BLaER1 (cell line): ENCODE measurements around the gene SERPINA1.
"Not testable (repeated sequence)": the region's sequence is repeated elsewhere in the genome, so short reads cannot be mapped to it uniquely, and the experiment has no call there.

Experiments
- H3K27ac ChIP-seq: shearing (Covaris generic); formaldehyde crosslinking; 2 replicates; pipeline ENCODE4 v1.8.1; 2022
- H3K27me3 ChIP-seq: shearing (Covaris generic); formaldehyde crosslinking; 2 replicates; pipeline ENCODE4 v1.8.1; 2022
- H3K36me3 ChIP-seq: shearing (Covaris generic); formaldehyde crosslinking; 2 replicates; pipeline ENCODE4 v1.8.1; 2022
- H3K4me1 ChIP-seq: shearing (Covaris generic); formaldehyde crosslinking; 2 replicates; pipeline ENCODE4 v1.8.1; 2022
- H3K4me2 ChIP-seq: shearing (Covaris generic); formaldehyde crosslinking; 2 replicates; pipeline ENCODE4 v1.8.1; 2022
- H3K4me3 ChIP-seq: shearing (Covaris generic); formaldehyde crosslinking; 2 replicates; pipeline ENCODE4 v1.8.1; 2022
- H3K9ac ChIP-seq: shearing (Covaris generic); formaldehyde crosslinking; 2 replicates; pipeline ENCODE4 v1.8.1; 2022
- H3K9me3 ChIP-seq: shearing (Covaris generic); formaldehyde crosslinking; 2 replicates; pipeline ENCODE4 v1.8.1; 2022
- H4K20me1 ChIP-seq: shearing (Covaris generic); formaldehyde crosslinking; 2 replicates; pipeline ENCODE4 v1.8.1; 2022
- Cebpa-rat ChIP-seq: shearing (Covaris generic); IDR thresholded peaks from 2 replicates; pipeline ENCODE4 v1.8.1; 2022

SERPINA1 gene

GRCh38 chr14:94377866-94378470 lies 10.4 kb downstream of the SERPINA1 start:
- H3K4me3 ChIP-seq, result no peak overlapping the region
- H3K4me2 ChIP-seq, result no peak overlapping the region
- no peaks in the 10 kb centered on the region for H3K27me3 ChIP-seq
- no peaks in the 10 kb centered on the region for H4K20me1 ChIP-seq
- no peak overlapping the region for H3K9ac ChIP-seq
- no peaks in the 10 kb centered on the region for H3K9me3 ChIP-seq
- no peak for TF ChIP-seq Cebpa-rat
- no peak overlapping the region for H3K27ac ChIP-seq
- H3K4me1 ChIP-seq, result peaks cover 7% of the 10 kb centered on the region
- no peaks in the 10 kb centered on the region for H3K36me3 ChIP-seq

GRCh38 chr14:94376976-94377865 lies 11.2 kb downstream of the SERPINA1 start:
- no peaks in the 10 kb centered on the region for H4K20me1 ChIP-seq
- H3K4me1 ChIP-seq, result peaks cover 7% of the 10 kb centered on the region
- H3K4me2 ChIP-seq, result no peak overlapping the region
- H3K4me3 ChIP-seq, result no peak overlapping the region
- no peak for TF ChIP-seq Cebpa-rat
- H3K9ac ChIP-seq, result no peak overlapping the region
- H3K27ac ChIP-seq, result no peak overlapping the region
- H3K9me3 ChIP-seq, result no peaks in the 10 kb centered on the region
- H3K36me3 ChIP-seq, result no peaks in the 10 kb centered on the region
- H3K27me3 ChIP-seq, result no peaks in the 10 kb centered on the region

GRCh38 chr14:94376108-94376975 lies 12.1 kb downstream of the SERPINA1 start:
- no peaks in the 10 kb centered on the region for H4K20me1 ChIP-seq
- H3K36me3 ChIP-seq, result no peaks in the 10 kb centered on the region
- H3K27me3 ChIP-seq, result no peaks in the 10 kb centered on the region
- peak overlapping the region; percentile 12; the same call in 1 of the 2 replicates for H3K4me2 ChIP-seq
- no peak overlapping the region for H3K27ac ChIP-seq
- no peak overlapping the region for H3K4me3 ChIP-seq
- H3K9me3 ChIP-seq, result no peaks in the 10 kb centered on the region
- H3K9ac ChIP-seq, result no peak overlapping the region
- TF ChIP-seq Cebpa-rat, result no peak
- peaks cover 7% of the 10 kb centered on the region for H3K4me1 ChIP-seq

- Histone ChIP-seq H3K9ac (no peak overlapping the region), H3K27ac (no peak overlapping the region), H3K4me1 (peaks cover 7% of the 10 kb centered on the region), H3K4me3 (no peak overlapping the region), H3K27me3 (no peaks in the 10 kb centered on the region), H4K20me1 (no peaks in the 10 kb centered on the region), H3K36me3 (no peaks in the 10 kb centered on the region), H3K9me3 (no peaks in the 10 kb centered on the region), H3K4me2 (peak overlapping the region; percentile 12; the same call in 1 of the 2 replicates)
- TF ChIP-seq Cebpa-rat, result no peak
Measured at GRCh38 chr14:94375552-94376107, 12.8 kb downstream of the SERPINA1 start.

GRCh38 chr14:94374749-94375260 lies 13.6 kb downstream of the SERPINA1 start:
- no peak for TF ChIP-seq Cebpa-rat
- H3K27me3 ChIP-seq, result no peaks in the 10 kb centered on the region
- no peak overlapping the region for H3K9ac ChIP-seq
- H4K20me1 ChIP-seq, result no peaks in the 10 kb centered on the region
- no peak overlapping the region for H3K4me2 ChIP-seq
- no peak overlapping the region for H3K4me3 ChIP-seq
- H3K4me1 ChIP-seq, result peaks cover 7% of the 10 kb centered on the region
- H3K27ac ChIP-seq, result no peak overlapping the region
- no peaks in the 10 kb centered on the region for H3K9me3 ChIP-seq
- no peaks in the 10 kb centered on the region for H3K36me3 ChIP-seq

- H3K4me1 ChIP-seq, result peaks cover 7% of the 10 kb centered on the region
- no peak for TF ChIP-seq Cebpa-rat
- H3K9ac ChIP-seq, result no peak overlapping the region
- no peaks in the 10 kb centered on the region for H4K20me1 ChIP-seq
- H3K27ac ChIP-seq, result no peak overlapping the region
- no peaks in the 10 kb centered on the region for H3K9me3 ChIP-seq
- no peaks in the 10 kb centered on the region for H3K36me3 ChIP-seq
- no peak overlapping the region for H3K4me3 ChIP-seq
- H3K4me2 ChIP-seq, result no peak overlapping the region
- no peaks in the 10 kb centered on the region for H3K27me3 ChIP-seq
Measured at GRCh38 chr14:94374116-94374515, 14.3 kb downstream of the SERPINA1 start.

GRCh38 chr14:94373708-94374107 lies 14.7 kb downstream of the SERPINA1 start:
- H3K4me3 ChIP-seq, result no peak overlapping the region
- H3K4me1 ChIP-seq, result peaks cover 7% of the 10 kb centered on the region
- no peak for TF ChIP-seq Cebpa-rat

GRCh38 chr14:94372021-94372605 lies 16.3 kb downstream of the SERPINA1 start:
- Histone ChIP-seq H3K27me3 (no peaks in the 10 kb centered on the region), H3K27ac (no peak overlapping the region), H3K4me3 (no peak overlapping the region), H3K36me3 (no peaks in the 10 kb centered on the region), H3K4me1 (peaks cover 14% of the 10 kb centered on the region), H4K20me1 (no peaks in the 10 kb centered on the region), H3K9ac (no peak overlapping the region), H3K4me2 (no peak overlapping the region), H3K9me3 (no peaks in the 10 kb centered on the region)
- no peak for TF ChIP-seq Cebpa-rat

More at GRCh38 chr14:94373708-94374107, 14.7 kb downstream of the SERPINA1 start:
- Histone ChIP-seq H3K9ac (no peak overlapping the region), H3K36me3 (no peaks in the 10 kb centered on the region), H3K9me3 (no peaks in the 10 kb centered on the region), H4K20me1 (no peaks in the 10 kb centered on the region), H3K27me3 (no peaks in the 10 kb centered on the region), H3K4me2 (no peak overlapping the region), H3K27ac (no peak overlapping the region)

- Histone ChIP-seq H3K4me1 (peaks cover 7% of the 10 kb centered on the region), H4K20me1 (no peaks in the 10 kb centered on the region), H3K27ac (no peak overlapping the region), H3K27me3 (no peaks in the 10 kb centered on the region), H3K4me2 (no peak overlapping the region), H3K9ac (no peak overlapping the region), H3K36me3 (no peaks in the 10 kb centered on the region), H3K9me3 (no peaks in the 10 kb centered on the region), H3K4me3 (no peak overlapping the region)
- TF ChIP-seq Cebpa-rat, result no peak
Measured at GRCh38 chr14:94370524-94370910, 17.9 kb downstream of the SERPINA1 start.

GRCh38 chr14:94369766-94370523 lies 18.5 kb downstream of the SERPINA1 start:
- H3K9ac ChIP-seq, H4K20me1 ChIP-seq, H3K4me2 ChIP-seq, H3K36me3 ChIP-seq, H3K27me3 ChIP-seq, H3K4me3 ChIP-seq, H3K4me1 ChIP-seq, H3K27ac ChIP-seq, H3K9me3 ChIP-seq: not testable (repeated sequence)
